Fibroblast of villous mesenchyme (primary cell): ENCODE data around the gene ITIH5. TPM values are rescaled to one million over a fixed set of nuclear protein-coding genes. Genes with fewer than 3 reads are reported as not detected.

Source experiments
- DNase-seq: peaks from one replicate; pipeline ENCODE4 v3.0.0-alpha.2; 2010; ENCODE audit warnings: low read depth
- H3K4me3 ChIP-seq: 2 replicates; pipeline ENCODE4 v1.5.1; 2011; ENCODE audit warnings: low read depth, mild to moderate bottlenecking, low read length
- CTCF ChIP-seq: IDR thresholded peaks from 2 replicates; pipeline ENCODE4 v1.5.1; 2012; ENCODE audit warnings: low read depth, mild to moderate bottlenecking, low read length; ENCODE audit not compliant: insufficient read depth
- total RNA-seq: library from RNA; depleted of rRNA; stranded (reverse); fragments of >200 nt; gene quantifications from 2 replicates; pipeline ENCODE4 v1.2.3, GENCODE V29; 2012

ITIH5 gene
- total RNA-seq, 1 donor = 0.43 TPM

GRCh38 chr10:7625836-7626235 lies 40.9 kb downstream of the ITIH5 start:
- no peak overlapping the region for H3K4me3 ChIP-seq
- no peak for TF ChIP-seq CTCF
- peak; percentile 34 for DNase-seq

- H3K4me3 ChIP-seq = no peak overlapping the region
- TF ChIP-seq CTCF = no peak
- DNase-seq = no peak
Observed at GRCh38 chr10:7625009-7625408, 41.8 kb downstream of the ITIH5 start.

- H3K4me3 ChIP-seq = no peak overlapping the region
- TF ChIP-seq CTCF = no peak
- no peak for DNase-seq
Observed at GRCh38 chr10:7622969-7623368, 43.8 kb downstream of the ITIH5 start.

GRCh38 chr10:7618461-7618860 lies 48.3 kb downstream of the ITIH5 start:
- no peak overlapping the region for H3K4me3 ChIP-seq
- TF ChIP-seq CTCF = no peak
- no peak for DNase-seq

- DNase-seq = no peak
- no peak for TF ChIP-seq CTCF
- no peak overlapping the region for H3K4me3 ChIP-seq
Observed at GRCh38 chr10:7611909-7612308, 54.9 kb downstream of the ITIH5 start.

GRCh38 chr10:7610651-7611389 lies 55.9 kb downstream of the ITIH5 start:
- H3K4me3 ChIP-seq = no peak overlapping the region
- DNase-seq = peak; percentile 56
- TF ChIP-seq CTCF = no peak

- TF ChIP-seq CTCF = no peak
- H3K4me3 ChIP-seq = no peak overlapping the region
- DNase-seq = no peak
Observed at GRCh38 chr10:7610026-7610425, 56.7 kb downstream of the ITIH5 start.
